ENCODE results near the gene ERMAP.

The ERMAP gene

DNA sequence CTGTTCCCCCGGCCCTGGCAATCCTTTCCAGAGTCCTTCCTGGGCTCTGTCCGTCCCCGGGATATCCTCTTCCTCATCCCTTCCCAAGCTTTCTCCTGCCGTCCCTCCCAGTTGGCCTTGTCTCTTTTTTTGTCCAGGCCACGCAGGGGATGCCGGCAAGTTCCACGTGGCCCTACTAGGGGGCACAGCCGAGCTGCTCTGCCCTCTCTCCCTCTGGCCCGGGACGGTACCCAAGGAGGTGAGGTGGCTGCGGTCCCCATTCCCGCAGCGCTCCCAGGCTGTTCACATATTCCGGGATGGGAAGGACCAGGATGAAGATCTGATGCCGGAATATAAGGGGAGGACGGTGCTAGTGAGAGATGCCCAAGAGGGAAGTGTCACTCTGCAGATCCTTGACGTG is 13.7 kb downstream of the ERMAP start:
- Histone ChIP-seq H3K27ac (ENCODE audit: low read depth, low read length, severe bottlenecking) (no peak overlapping the region), H3K4me3 (ENCODE audit: extremely low read depth, insufficient read depth, low read length, poor library complexity, severe bottlenecking) (no peak overlapping the region), H3K9me3 (ENCODE audit: control insufficient read depth, low read length) (no peaks in the 10 kb centered on the region), H3K36me3 (ENCODE audit: control insufficient read depth, insufficient read depth, low read length) (no peaks in the 10 kb centered on the region), H3K4me1 (ENCODE audit: control insufficient read depth, insufficient read depth, low read length, poor library complexity, severe bottlenecking) (no peaks in the 10 kb centered on the region)
- WGBS, 2 experiments (ENCODE audit: insufficient coverage in 2 of 2), result 86 to 95% methylated on average over 15 to 17 of the region's 17 CpGs

GRCh38 chr1:42831273-42831672 is 14.4 kb downstream of the ERMAP start:
- H3K27ac ChIP-seq (ENCODE audit: low read depth, low read length, severe bottlenecking), result no peak overlapping the region
- no peak overlapping the region for H3K4me3 ChIP-seq (ENCODE audit: extremely low read depth, insufficient read depth, low read length, poor library complexity, severe bottlenecking)
- no peaks in the 10 kb centered on the region for H3K4me1 ChIP-seq (ENCODE audit: control insufficient read depth, insufficient read depth, low read length, poor library complexity, severe bottlenecking)
- H3K9me3 ChIP-seq (ENCODE audit: control insufficient read depth, low read length), result no peaks in the 10 kb centered on the region
- no peaks in the 10 kb centered on the region for H3K36me3 ChIP-seq (ENCODE audit: control insufficient read depth, insufficient read depth, low read length)

DNA sequence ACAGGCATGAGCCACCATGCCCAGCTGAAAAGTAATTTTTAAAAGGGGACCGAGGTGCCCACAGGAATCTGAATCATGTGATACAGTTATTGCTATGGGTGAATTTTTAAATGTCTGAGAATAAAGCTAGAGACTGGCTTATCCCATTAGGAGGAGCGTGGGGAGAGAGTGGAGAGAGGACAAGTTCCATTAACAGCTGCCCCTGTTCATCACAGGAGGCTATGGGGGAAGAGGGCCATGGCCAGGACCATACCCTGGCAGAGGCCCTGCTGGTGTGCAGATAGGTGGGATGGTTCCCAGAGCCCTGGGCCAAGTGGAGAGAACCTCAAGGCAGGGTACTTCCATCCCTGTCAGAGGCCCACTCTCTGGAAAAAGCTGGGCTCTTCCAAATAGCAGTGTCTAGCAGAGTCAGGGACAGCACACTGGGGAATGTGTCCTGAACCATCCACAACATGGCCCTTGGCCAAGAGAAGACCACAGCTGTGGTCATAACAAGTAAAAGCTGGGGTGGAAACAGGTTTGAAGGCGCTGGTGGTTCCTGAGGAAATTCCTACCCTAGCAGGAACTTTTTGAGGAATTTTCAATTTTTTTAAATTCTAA is 15.8 kb downstream of the ERMAP start:
- no peaks in the 10 kb centered on the region for H3K4me1 ChIP-seq (ENCODE audit: control insufficient read depth, insufficient read depth, low read length, poor library complexity, severe bottlenecking)
- H3K27ac ChIP-seq (ENCODE audit: low read depth, low read length, severe bottlenecking), result no peak overlapping the region
- no peak overlapping the region for H3K4me3 ChIP-seq (ENCODE audit: extremely low read depth, insufficient read depth, low read length, poor library complexity, severe bottlenecking)
- no peaks in the 10 kb centered on the region for H3K36me3 ChIP-seq (ENCODE audit: control insufficient read depth, insufficient read depth, low read length)
- WGBS, 2 experiments (ENCODE audit: insufficient coverage in 2 of 2), result 95% methylated on average over 2 of the region's 3 CpGs
- H3K9me3 ChIP-seq (ENCODE audit: control insufficient read depth, low read length), result no peaks in the 10 kb centered on the region

DNA sequence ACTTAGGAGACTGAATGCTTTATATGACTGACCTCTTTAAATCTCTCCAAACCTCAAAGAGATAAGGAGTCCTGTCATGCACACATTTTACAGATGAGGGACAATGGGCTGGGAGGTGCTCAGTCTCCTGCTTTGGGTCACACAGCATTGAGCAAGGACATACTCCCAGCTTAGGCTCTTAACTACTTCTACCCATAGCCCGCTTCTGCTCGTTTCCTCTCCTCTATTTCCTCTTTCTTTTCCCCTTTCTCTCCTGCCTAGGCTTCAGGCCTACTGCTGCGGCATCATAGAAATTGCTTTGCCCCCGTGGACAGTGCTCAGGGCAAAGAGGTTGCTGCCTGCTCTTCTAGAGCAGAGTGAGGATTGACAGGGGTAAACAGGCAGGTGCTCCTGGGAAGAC is 17.1 kb downstream of the ERMAP start:
- Histone ChIP-seq H3K9me3 (ENCODE audit: control insufficient read depth, low read length) (no peaks in the 10 kb centered on the region), H3K36me3 (ENCODE audit: control insufficient read depth, insufficient read depth, low read length) (no peaks in the 10 kb centered on the region), H3K27ac (ENCODE audit: low read depth, low read length, severe bottlenecking) (no peak overlapping the region), H3K4me1 (ENCODE audit: control insufficient read depth, insufficient read depth, low read length, poor library complexity, severe bottlenecking) (no peaks in the 10 kb centered on the region), H3K4me3 (ENCODE audit: extremely low read depth, insufficient read depth, low read length, poor library complexity, severe bottlenecking) (no peak overlapping the region)
- WGBS, 2 experiments (ENCODE audit: insufficient coverage in 2 of 2), result 92 to 97% methylated on average over 2 to 4 of the region's 4 CpGs

- Histone ChIP-seq H3K9me3 (ENCODE audit: control insufficient read depth, low read length) (no peaks in the 10 kb centered on the region), H3K4me1 (ENCODE audit: control insufficient read depth, insufficient read depth, low read length, poor library complexity, severe bottlenecking) (no peaks in the 10 kb centered on the region), H3K36me3 (ENCODE audit: control insufficient read depth, insufficient read depth, low read length) (no peaks in the 10 kb centered on the region), H3K27ac (ENCODE audit: low read depth, low read length, severe bottlenecking) (no peak overlapping the region), H3K4me3 (ENCODE audit: extremely low read depth, insufficient read depth, low read length, poor library complexity, severe bottlenecking) (no peak overlapping the region)
- 90 to 93% methylated on average over 3 to 4 of the region's 5 CpGs for whole genome bisulfite sequencing, 2 experiments (ENCODE audit: insufficient coverage in 2 of 2)
Measured at GRCh38 chr1:42834803-42835202, 17.9 kb downstream of the ERMAP start.

DNA sequence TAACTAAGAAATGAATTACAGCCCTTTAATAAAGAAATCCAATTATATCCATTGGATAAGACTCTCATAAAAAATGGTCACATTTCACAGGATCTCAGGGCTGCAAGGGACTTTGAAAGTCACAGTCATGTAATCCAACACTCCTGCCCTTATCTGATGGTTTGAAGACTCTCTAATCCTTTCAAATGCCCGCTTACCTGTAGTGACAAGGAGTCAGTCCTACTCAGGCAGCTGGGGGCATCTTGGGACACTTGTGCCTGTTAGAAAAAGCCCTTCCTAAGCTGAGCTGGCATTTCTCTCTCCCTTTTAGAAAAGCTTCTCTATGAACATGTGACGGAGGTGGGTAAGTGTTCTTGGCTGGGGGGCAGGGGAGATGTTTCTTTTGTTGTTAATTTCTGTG is 18.5 kb downstream of the ERMAP start:
- Histone ChIP-seq H3K9me3 (ENCODE audit: control insufficient read depth, low read length) (no peaks in the 10 kb centered on the region), H3K36me3 (ENCODE audit: control insufficient read depth, insufficient read depth, low read length) (no peaks in the 10 kb centered on the region), H3K4me3 (ENCODE audit: extremely low read depth, insufficient read depth, low read length, poor library complexity, severe bottlenecking) (no peak overlapping the region), H3K27ac (ENCODE audit: low read depth, low read length, severe bottlenecking) (no peak overlapping the region), H3K4me1 (ENCODE audit: control insufficient read depth, insufficient read depth, low read length, poor library complexity, severe bottlenecking) (no peaks in the 10 kb centered on the region)
- 67 to 100% methylated on average over 1 of the region's 2 CpGs for WGBS, 2 experiments (ENCODE audit: insufficient coverage in 2 of 2)

DNA sequence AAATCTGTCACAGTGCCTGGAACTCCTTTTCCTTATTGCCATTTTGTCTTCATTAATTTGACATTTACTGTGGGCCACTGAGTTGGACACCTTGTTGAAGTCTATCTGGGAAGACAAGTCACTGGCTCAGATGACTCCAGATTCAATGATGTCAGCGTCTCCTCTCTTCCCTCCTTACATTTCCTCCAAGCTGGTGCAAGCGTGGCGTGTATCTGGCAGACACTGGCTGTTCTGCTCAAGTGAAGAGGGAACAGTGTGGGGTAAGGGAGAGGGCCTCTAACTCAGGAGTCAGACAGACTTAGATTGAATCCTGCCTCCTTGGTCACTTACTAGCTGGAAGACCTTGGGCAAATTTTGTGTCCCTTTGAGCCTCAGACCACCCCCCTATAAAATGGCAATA is 20.8 kb downstream of the ERMAP start:
- H3K36me3 ChIP-seq (ENCODE audit: control insufficient read depth, insufficient read depth, low read length), result no peaks in the 10 kb centered on the region
- 100% methylated on average over 1 to 2 of the region's 3 CpGs for WGBS, 2 experiments (ENCODE audit: insufficient coverage in 2 of 2)
- H3K9me3 ChIP-seq (ENCODE audit: control insufficient read depth, low read length), result no peaks in the 10 kb centered on the region
- no peak overlapping the region for H3K27ac ChIP-seq (ENCODE audit: low read depth, low read length, severe bottlenecking)
- H3K4me3 ChIP-seq (ENCODE audit: extremely low read depth, insufficient read depth, low read length, poor library complexity, severe bottlenecking), result no peak overlapping the region
- no peaks in the 10 kb centered on the region for H3K4me1 ChIP-seq (ENCODE audit: control insufficient read depth, insufficient read depth, low read length, poor library complexity, severe bottlenecking)

DNA sequence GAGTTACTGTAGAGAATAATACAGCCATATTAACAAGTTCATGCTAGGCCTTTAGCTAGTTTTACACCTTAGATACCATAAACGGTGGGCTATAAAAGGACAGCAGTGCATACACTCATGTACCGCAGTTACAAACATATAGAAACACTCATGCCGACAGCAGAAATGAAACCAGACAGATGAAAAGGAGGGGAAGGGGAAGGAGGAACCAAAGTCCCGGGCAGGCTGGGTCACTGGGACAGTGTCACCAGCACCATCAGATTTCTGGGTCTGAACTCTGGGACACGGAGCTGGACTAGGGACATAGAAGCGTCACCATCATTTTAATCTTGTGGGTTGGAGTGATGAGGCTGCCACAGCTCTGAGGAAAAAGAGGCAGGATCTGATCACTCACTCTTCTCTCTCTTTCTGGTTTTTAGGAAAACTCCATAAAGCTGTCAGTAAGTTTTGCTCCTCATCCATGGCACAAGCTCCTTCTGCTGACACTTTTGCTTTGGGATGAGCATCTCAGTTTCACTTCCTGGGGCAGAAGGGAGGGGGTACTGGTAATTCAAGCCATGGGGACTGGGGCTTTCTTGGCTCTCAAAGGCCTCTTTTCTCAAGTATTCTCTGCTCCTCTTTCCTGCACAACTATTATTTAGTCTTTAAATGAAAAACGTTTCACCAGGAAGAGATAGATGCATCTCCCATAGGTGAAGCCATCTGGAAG is 21.7 kb downstream of the ERMAP start:
- no peaks in the 10 kb centered on the region for H3K9me3 ChIP-seq (ENCODE audit: control insufficient read depth, low read length)
- H3K4me1 ChIP-seq (ENCODE audit: control insufficient read depth, insufficient read depth, low read length, poor library complexity, severe bottlenecking), result no peaks in the 10 kb centered on the region
- no peak overlapping the region for H3K4me3 ChIP-seq (ENCODE audit: extremely low read depth, insufficient read depth, low read length, poor library complexity, severe bottlenecking)
- 90 to 100% methylated on average over 6 to 7 of the region's 7 CpGs for WGBS, 2 experiments (ENCODE audit: insufficient coverage in 2 of 2)
- no peaks in the 10 kb centered on the region for H3K36me3 ChIP-seq (ENCODE audit: control insufficient read depth, insufficient read depth, low read length)
- H3K27ac ChIP-seq (ENCODE audit: low read depth, low read length, severe bottlenecking), result no peak overlapping the region

DNA sequence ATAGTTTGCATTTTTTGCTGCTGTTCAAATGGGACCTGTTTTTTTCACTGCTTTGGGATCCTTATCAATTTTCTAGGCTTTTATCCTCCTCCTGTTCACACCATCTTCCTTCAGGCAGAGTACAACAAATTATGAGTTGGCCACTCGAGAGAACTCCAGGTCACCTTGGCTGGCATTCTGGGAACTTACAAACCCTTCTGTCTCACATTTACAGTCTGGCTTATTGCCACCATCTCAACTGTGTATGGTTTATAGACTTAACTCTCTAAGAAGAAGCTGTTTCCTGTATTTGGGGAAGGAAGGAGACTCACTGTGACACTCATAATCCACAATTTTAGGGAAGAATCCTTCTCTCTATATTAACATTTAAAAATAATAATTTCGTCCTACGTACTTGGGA is 24.1 kb downstream of the ERMAP start:
- H3K9me3 ChIP-seq (ENCODE audit: control insufficient read depth, low read length), result no peaks in the 10 kb centered on the region
- no peaks in the 10 kb centered on the region for H3K4me1 ChIP-seq (ENCODE audit: control insufficient read depth, insufficient read depth, low read length, poor library complexity, severe bottlenecking)
- 89% methylated on average over 3 of the region's 3 CpGs; no CpG with 5 or more reads in 1 of the 2 experiments for WGBS, 2 experiments (ENCODE audit: insufficient coverage in 2 of 2)
- H3K27ac ChIP-seq (ENCODE audit: low read depth, low read length, severe bottlenecking), result no peak overlapping the region
- H3K4me3 ChIP-seq (ENCODE audit: extremely low read depth, insufficient read depth, low read length, poor library complexity, severe bottlenecking), result no peak overlapping the region
- no peaks in the 10 kb centered on the region for H3K36me3 ChIP-seq (ENCODE audit: control insufficient read depth, insufficient read depth, low read length)

GRCh38 chr1:42841440-42842147 is 24.7 kb downstream of the ERMAP start:
- Histone ChIP-seq H3K9me3 (ENCODE audit: control insufficient read depth, low read length) (no peaks in the 10 kb centered on the region), H3K4me3 (ENCODE audit: extremely low read depth, insufficient read depth, low read length, poor library complexity, severe bottlenecking) (no peak overlapping the region), H3K4me1 (ENCODE audit: control insufficient read depth, insufficient read depth, low read length, poor library complexity, severe bottlenecking) (no peaks in the 10 kb centered on the region), H3K27ac (ENCODE audit: low read depth, low read length, severe bottlenecking) (no peak overlapping the region), H3K36me3 (ENCODE audit: control insufficient read depth, insufficient read depth, low read length) (no peaks in the 10 kb centered on the region)
- WGBS, 2 experiments (ENCODE audit: insufficient coverage in 2 of 2), result 83 to 100% methylated on average over 2 of the region's 2 CpGs

- Histone ChIP-seq H3K4me3 (ENCODE audit: extremely low read depth, insufficient read depth, low read length, poor library complexity, severe bottlenecking) (no peak overlapping the region), H3K9me3 (ENCODE audit: control insufficient read depth, low read length) (no peaks in the 10 kb centered on the region), H3K27ac (ENCODE audit: low read depth, low read length, severe bottlenecking) (no peak overlapping the region), H3K36me3 (ENCODE audit: control insufficient read depth, insufficient read depth, low read length) (peaks cover 19% of the 10 kb centered on the region), H3K4me1 (ENCODE audit: control insufficient read depth, insufficient read depth, low read length, poor library complexity, severe bottlenecking) (peaks cover 12% of the 10 kb centered on the region)
- 98 to 100% methylated on average over 2 to 3 of the region's 4 CpGs for WGBS, 2 experiments (ENCODE audit: insufficient coverage in 2 of 2)
Measured at GRCh38 chr1:42844592-42845140, 27.7 kb downstream of the ERMAP start.
